AG09319 (cell line): ENCODE results near the gene RCOR1.
"Not testable (repeated sequence)": the region's sequence is repeated elsewhere in the genome, so short reads cannot be mapped to it uniquely, and the experiment has no call there.

Source experiments
- DNase-seq: peaks from one replicate; pipeline ENCODE4 v3.0.0-alpha.2; 2010; ENCODE audit warnings: low read depth; ENCODE audit errors: extremely low read depth
- TF ChIP-seq, protein P1 (sequence below): IDR thresholded peaks from 2 replicates; pipeline ENCODE4 v1.5.1; 2011; ENCODE audit warnings: low read depth, mild to moderate bottlenecking, inconsistent platforms, low read length, moderate library complexity

The RCOR1 gene

DNA sequence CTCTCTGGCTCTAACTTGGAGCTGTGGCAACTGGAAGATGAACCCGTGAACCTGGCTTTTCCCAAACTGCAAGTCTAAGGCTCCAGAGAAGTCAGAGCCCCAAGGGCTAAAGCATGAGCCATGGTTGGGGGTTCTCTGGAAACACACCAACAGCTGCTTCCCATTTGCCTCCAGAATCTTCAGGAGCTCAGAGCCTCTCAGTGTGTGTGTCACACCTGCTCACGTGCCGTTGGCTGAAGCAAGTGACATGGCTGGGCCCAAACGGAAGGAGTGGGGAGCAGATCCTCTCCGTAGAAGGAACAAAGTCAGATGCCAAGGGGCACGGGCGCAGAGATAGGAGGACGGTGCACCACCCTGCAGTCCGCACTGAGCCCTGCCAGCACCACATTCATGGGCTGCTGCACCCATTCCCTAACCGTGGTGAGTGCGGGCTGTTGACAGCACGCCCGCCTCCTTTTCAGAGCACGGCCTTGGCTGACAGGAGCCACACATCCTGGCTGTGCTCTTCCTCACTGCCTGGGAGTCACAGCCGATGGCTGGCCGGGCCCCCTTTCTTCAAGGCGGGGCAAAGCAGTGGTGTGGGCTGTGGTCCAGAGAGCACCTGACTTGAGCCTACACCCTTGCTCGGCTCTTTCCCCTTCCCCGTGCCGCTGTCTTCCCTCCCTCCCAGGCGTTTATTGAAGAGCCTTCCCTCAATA, 168.2 kb downstream of the RCOR1 start:
- TF ChIP-seq, protein P1, sequence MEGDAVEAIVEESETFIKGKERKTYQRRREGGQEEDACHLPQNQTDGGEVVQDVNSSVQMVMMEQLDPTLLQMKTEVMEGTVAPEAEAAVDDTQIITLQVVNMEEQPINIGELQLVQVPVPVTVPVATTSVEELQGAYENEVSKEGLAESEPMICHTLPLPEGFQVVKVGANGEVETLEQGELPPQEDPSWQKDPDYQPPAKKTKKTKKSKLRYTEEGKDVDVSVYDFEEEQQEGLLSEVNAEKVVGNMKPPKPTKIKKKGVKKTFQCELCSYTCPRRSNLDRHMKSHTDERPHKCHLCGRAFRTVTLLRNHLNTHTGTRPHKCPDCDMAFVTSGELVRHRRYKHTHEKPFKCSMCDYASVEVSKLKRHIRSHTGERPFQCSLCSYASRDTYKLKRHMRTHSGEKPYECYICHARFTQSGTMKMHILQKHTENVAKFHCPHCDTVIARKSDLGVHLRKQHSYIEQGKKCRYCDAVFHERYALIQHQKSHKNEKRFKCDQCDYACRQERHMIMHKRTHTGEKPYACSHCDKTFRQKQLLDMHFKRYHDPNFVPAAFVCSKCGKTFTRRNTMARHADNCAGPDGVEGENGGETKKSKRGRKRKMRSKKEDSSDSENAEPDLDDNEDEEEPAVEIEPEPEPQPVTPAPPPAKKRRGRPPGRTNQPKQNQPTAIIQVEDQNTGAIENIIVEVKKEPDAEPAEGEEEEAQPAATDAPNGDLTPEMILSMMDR = no peak
- no peak for DNase-seq

DNA sequence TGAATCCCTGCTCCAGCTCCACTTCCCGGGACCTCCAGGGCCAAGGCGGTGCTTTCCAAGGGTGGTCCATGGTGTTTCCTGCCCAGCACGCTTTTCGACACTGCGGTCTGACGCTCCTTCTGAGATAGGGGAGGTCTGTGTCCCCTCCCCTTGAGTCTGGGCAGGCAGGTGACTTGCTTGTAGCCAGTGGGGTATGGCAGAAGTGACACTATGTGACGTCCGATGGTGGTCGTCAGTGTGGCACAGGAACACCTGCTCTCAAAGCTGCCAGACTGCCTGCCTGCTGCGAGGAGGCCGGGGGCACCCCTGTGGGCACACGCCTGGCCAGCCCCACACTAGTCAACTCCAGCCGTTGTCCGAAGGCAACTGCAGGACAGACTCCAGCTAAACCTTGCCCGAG, 168.8 kb downstream of the RCOR1 start:
- DNase-seq = no peak
- TF ChIP-seq, protein P1 = no peak

DNA sequence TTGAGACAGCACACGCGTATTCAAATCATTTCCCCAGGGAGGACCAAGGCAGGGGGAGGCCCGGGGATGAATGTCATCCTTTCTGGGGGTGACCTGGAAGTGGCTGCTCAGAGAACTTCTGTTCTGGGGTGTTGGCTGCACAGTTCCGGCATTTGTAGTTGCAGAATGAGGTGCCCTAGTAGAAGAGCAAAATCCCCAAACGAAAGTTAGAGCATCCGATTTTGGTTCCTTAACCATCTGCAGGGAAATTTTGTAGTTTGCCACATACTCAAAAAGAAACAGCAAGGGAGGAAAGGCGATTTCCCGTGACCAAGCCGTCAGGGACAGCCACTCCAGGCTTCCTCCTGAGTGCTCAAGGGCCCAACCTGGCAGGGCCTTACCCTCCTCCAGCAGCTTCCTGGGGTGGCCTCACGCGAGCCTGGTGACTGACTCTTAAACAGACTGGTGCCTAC, 171.8 kb downstream of the RCOR1 start:
- DNase-seq = no peak
- TF ChIP-seq, protein P1 = no peak

DNA sequence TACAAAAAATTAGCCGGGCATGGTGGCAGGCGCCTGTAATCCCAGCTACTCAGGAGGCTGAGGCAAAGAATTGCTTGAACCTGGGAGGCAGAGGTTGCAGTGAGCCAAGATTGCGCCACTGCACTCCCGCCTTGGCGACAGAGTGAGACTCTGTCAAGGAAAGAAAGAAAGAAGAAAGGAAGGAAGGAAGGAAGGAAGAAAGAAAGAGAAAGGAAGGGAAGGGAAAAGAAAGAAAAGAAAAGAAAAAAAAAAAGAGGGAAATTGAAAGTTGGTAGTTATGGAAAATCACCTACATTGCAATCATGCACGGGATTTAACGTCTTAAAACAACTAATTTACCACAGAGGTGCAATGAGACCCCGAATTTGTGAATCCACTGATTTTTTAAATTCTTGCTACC, 173.3 kb downstream of the RCOR1 start:
- not testable (repeated sequence) for DNase-seq

DNA sequence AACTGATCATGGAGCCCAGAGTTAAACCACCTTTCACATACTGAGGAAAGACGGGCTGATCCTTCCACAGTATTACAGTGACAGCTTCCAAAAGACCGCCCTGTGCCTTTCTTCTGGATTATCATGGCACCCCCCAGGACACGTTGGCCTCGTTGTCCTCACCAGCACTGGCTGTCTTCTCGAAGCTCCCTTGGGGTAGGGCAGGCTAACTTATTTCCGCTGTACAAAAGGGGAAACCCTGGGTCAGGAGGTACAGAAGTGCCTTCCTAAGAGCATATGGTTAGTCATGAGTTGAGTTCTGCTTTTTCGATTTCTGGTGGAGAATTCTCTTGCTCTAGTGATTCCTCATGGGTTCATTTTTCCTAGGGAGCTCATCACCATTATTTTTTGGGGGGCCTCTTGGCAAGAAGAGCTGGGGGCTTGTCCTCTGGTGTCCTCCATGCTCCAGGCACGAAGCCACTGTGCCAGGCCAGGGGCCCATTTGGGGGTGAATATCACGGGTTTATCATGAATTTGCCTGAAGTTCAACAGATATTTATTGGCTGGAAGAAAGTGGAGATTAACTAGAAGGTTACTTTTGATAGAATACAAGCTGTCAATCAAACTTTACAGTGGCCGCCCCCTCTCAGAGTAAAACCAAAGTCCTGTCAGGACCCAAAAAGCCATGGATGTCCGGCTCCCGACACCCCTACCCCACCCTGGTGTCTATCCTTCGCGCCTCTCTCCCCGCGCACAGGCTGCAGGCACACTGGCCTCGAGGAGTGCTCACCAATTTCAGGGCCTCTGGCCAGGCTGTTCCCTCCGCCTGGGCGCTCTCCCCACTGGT, 176.0 kb downstream of the RCOR1 start:
- no peak for DNase-seq
- TF ChIP-seq, protein P1 = no peak

DNA sequence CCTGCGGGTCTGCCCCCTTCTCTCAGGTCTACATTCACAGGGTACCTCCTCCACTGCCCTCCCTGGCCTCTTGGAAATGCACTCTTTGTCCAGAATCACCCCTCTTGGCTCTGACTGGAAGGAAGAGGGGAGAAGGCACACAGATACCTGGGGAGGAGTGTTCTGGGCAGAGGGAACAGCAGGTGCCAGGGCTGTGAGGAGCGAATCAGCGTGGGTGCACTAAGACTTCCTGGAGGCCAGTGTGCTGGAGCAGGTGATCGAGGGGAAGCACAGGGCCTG, 176.5 kb downstream of the RCOR1 start:
- TF ChIP-seq, protein P1 = no peak
- DNase-seq = no peak

DNA sequence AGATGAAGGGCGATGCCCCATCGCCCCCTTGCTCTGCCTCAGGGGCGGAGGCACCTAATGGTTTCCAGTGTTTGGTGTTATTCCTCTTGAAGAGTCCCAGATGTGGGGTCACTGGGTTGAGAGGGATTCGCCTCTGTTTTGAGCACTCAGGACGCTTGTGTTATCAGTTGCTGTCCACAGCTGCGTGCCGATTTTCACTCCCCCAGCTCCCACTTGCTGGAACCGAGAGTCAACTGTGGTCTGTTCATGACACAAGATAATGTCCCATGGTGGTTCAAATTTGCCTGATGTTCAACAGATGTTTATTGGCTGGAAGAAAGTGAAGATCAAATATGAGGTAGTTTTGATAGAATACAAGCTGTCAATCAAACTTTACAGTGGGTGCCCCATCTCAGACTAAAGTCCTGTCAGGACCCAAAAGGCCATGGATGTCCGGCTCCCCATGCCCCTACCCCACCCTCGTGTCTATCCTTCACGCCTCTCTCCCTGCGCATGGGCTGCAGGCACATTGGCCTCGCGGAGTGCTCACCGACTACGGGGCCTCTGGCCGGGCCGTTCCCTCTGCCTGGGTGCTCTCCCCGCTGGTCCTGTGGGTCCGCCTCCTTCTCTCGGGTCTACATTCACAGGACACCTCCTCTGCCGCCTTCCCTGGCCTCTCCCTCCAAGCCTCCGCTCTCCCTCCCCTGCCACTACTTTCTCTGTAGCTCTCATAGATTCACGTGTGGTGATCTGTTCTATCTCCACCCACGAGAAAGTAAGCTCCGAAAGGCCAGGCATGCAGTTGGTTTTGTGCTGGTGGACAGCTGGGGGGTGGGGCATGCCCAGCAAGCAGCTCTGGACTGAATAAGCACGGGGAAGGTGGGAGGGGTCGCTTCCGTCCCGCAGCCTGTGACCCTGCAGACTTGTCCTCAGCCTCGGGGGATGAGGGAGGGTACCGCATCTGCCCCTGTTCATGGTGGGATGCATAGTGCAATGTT, 178.0 kb downstream of the RCOR1 start:
- TF ChIP-seq, protein P1 = no peak
- DNase-seq = no peak
